ENCODE data around the gene CNTN4.

CNTN4 gene

DNA sequence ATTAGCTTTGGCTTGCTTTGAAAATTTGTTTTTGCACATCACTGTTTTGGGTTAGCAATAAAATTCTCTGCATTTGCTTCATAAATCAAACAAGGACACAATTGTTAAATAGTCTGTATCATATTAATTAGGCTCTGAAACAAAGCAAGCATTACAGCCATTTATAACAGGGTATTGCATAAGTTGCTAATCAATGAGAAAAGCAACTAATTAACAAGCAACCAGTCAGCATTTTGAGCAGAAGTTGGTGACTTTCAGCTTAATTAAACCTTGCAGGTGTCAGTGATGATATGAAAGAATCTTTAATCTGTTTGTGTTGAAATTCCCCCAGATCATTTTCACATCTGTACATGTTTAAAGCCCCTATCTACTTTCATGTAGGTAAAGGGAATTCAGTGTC is 516.4 kb downstream of the CNTN4 start:
- no peak for DNase-seq

- DNase-seq = no peak
Measured at GRCh38 chr3:2623436-2623835, 524.8 kb downstream of the CNTN4 start.

DNA sequence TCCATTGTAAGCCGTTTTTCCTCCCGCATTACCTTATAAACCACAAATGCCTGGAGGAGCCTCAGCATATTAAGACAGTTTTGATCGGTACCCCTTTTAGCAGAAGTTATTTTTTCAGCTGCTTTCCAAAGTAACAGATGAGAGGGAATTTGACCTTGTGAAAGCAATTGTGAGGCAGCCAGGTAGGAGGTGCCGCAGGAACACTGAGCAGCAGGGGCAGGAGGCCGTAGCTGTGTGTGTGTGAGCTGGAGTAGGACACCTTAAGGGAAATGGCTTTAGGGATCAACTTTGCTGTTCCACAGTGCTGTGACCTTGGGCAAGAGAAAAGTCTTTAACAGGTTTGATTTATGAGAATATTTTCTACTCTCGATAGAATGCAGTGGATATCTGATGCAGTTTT is 529.5 kb downstream of the CNTN4 start:
- DNase-seq = no peak

DNA sequence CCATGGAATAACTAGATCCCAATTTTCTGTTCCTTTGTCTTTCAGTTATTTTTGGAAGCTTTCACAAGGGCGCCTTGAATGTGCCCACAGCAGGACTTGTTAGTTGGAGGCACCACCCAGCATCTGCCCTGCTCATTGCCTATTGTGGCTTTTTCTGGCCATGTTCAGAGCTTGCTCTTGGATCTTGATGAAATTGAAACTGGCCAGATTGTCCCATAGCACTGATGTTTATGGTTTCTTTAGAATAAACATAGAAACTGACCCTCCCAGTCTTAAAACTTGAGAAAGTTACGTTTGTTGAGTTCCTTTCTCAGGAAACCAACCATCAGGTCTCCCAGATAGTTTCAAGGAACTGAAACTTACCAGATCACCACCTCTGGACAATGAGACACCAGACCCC is 536.8 kb downstream of the CNTN4 start:
- no peak for DNase-seq

GRCh38 chr3:2643606-2644005 is 544.9 kb downstream of the CNTN4 start:
- DNase-seq = no peak

- no peak for DNase-seq
Measured at GRCh38 chr3:2645001-2645400, 546.3 kb downstream of the CNTN4 start.

DNA sequence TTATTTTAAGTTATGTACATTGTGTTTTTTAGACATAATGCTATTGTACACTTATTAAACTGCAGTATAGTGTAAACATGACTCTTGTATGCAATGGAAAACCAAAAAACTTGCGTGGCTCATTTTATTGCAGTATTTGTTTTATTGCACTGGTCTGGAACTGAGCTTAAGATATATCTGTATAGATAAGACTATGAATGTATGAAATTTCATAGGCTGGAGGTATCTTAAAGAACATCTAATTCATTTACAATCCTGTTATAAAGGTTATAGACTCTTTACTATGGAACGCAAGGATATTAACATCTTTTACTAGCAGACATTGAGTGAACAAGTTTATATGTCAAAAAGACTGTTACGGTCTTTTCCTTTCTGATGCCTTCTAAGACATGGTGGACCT is 552.1 kb downstream of the CNTN4 start:
- DNase-seq = no peak

DNA sequence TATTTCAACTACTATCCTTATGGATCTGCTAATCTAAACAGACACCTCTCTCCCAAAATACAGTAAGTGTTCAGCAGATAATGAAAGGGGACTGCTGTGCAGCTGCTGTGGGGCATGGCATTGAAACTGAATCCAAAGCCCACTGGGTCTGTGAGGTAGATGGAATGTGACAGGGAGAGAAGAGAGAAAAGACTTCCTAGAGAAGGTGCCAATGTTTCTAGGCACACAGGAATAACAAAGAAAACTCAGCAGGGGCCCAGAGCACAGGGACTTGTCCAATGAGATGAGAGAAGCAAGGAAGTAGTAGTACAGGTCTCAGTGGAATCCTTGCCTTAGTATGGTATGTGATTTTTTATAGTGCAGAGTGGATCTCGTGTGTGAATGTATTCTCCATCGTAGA is 553.7 kb downstream of the CNTN4 start:
- no peak for DNase-seq

- no peak for DNase-seq
Measured at GRCh38 chr3:2653706-2654105, 555.0 kb downstream of the CNTN4 start.

GRCh38 chr3:2655229-2655701 is 556.6 kb downstream of the CNTN4 start:
- DNase-seq = no peak

- DNase-seq = no peak
Measured at GRCh38 chr3:2656806-2657777, 558.4 kb downstream of the CNTN4 start.

GRCh38 chr3:2657971-2658370 is 559.3 kb downstream of the CNTN4 start:
- no peak for DNase-seq

GRCh38 chr3:2659896-2660295 is 561.2 kb downstream of the CNTN4 start:
- no peak for DNase-seq

- DNase-seq = no peak
Measured at GRCh38 chr3:2661078-2661477, 562.4 kb downstream of the CNTN4 start.

DNA sequence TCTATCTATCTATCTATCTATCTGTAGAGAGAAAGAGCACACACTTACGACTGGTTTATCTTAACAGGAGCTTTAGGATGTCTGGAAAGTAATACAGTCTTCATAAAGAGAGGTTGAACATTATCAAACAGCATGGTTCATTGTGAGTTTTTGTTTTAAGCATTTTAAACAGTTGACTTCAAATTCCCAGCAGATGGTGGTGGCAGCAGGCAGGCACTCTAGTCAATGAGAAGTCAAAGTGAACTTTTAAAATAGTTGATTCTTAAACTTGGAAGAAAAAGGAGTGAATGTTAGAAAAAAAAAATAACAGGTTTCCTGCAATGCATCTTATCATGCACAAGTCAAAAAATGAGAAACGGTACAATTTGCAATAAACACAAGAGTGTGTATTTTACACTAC is 578.8 kb downstream of the CNTN4 start:
- no peak for DNase-seq

DNA sequence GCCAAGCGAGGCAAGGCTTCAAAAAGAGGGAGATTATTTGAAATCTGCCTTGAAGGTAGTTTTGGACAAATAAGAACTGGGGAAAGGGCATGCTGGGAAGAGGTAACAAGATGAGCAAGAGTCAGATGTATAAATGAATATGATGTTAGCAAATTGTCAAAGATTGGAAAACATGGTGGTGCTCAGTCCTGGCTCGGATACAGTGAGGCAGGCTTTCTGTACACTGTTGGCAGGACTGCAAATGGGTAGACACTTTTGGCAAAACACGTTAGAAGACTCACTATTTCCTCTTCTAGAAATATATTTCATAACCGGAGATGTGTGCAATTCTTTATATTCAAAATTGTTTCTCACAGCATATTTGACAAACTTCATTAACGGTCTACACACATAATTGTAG is 581.6 kb downstream of the CNTN4 start:
- no peak for DNase-seq

DNA sequence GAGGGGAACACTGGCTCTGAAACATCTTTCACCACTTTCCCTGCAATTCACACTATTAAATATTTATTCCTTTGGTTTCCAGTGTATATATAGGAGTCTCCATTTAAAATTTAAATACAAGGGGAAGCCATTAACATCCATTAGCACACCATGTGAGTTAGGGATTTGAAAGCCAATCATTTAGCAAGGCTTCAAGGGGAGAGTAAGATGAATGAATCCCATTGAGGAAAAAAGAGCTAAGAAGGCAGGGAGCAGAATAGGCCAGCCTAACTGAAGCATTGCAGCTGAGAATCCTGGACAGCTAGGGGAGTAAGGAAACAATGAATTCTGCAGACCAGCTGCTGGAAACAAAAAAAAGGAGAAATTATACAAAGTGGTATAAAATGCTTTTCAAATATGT is 585.4 kb downstream of the CNTN4 start:
- no peak for DNase-seq

GRCh38 chr3:2686816-2687502 is 588.3 kb downstream of the CNTN4 start:
- DNase-seq = no peak

- DNase-seq = no peak
Measured at GRCh38 chr3:2697589-2697988, 598.9 kb downstream of the CNTN4 start.

DNA sequence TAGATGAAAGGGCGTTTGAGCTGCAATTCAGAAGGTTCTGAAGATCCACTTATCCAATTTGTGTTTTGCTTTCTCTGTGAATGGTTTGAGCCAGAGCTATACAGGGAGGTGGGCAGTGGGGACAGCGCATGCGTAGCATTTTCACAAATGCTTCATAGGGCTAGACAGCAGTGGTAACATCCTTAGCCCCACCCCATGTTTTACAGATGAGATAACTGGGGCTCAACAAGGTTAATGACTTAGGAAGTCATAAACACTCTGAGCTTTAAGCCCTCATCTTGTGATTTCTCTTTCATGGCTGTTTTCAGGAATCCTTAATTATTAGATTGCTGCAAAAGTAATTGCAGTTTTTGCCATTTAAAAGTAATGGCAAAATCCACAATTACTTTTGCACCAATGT is 602.8 kb downstream of the CNTN4 start:
- no peak for DNase-seq

DNA sequence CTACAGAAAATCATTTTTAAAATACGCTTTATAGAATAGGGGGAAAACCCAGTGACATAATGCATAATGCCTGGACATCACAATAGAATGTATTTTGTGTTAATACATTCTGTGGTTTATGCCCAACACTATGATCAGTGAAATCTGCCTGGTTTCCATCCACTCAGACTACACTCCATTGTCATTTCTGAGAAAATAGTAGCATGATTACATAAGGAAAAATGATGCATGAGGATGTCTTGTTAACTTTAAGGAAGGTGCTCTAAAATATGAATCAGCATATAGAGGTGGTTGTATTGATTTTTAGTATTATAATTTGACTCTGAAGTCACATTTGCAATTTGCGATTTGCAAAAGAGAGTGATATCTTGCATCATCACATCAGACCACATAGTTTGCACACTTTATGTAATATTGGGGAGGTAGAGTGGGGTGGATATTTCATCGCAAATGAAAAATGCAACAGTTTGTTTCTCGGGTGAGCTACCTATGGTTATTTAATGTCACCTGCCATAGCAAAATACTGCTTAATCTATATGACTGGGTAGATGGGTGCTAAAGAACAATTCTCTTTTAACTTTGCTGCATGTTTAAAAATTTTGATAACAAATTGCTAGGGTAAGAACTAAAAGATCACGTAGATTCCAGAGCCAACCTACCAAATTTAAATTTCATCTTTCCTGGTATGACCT is 607.6 kb downstream of the CNTN4 start:
- no peak for DNase-seq

DNA sequence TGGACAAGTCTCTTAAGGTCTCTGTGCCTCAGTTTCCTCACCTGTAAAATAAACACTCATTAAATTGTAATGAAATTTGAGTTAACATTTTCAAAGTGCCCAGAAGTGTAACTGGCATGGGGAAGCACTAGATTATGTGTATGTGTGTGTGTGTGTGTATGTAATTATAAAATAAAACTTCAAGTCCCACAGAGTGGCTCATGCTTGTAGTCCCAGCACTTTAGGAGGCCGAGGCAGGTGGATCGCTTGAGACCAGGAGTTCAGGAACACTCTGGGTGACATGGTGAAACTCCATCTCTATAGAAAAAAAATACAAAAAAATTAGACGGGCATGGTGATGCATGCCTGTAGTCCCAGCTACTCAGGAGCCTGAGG is 608.2 kb downstream of the CNTN4 start:
- no peak for DNase-seq

- DNase-seq = no peak
Measured at GRCh38 chr3:2711081-2711480, 612.4 kb downstream of the CNTN4 start.

DNA sequence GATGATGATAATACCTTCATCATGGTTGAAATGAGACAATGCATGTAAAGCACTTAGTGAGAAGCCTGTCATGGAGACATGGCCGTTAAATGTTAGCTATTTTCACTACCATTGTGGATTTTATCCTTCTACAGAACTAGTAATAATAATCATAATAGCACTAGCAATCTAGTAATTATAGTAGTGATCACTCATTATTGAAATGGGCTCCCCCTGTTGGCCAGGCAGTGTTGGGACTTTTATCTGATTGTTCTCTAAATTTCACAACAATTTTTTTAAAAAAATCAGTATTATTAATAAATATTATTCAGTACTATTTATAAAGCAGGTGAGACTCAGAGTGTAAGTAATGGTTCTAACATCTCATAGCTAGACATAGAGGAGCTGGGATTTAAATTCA is 615.3 kb downstream of the CNTN4 start:
- DNase-seq = peak; percentile 3

All from activated CD4-positive, alpha-beta T cell treated with anti-CD3 and anti-CD28 coated beads, Interleukin-2, Interleukin-6, amounts not matched to agents 100 ng/mL and 50 ng/mL, durations not matched to agents 16 hours and 8 hours (primary cell).